D721Med (cell line): ENCODE data around the gene ASTN1.

Source experiments
- DNase-seq: peaks from one replicate; pipeline ENCODE4 v3.0.0; 2011; ENCODE audit warnings: low spot score; ENCODE audit not compliant: insufficient read length
- FAIRE-seq: peaks from 2 replicates; lab custom pipeline; 2011; peaks lifted over from hg19 to GRCh38; lab: Jason Lieb, UNC
- TF ChIP-seq, protein P1 (sequence below): IDR thresholded peaks from 2 replicates; pipeline ENCODE4 v1.5.1; 2012; ENCODE audit warnings: mild to moderate bottlenecking, control low read depth; ENCODE audit not compliant: insufficient read depth; ENCODE audit errors: missing control alignments

ASTN1 gene

DNA sequence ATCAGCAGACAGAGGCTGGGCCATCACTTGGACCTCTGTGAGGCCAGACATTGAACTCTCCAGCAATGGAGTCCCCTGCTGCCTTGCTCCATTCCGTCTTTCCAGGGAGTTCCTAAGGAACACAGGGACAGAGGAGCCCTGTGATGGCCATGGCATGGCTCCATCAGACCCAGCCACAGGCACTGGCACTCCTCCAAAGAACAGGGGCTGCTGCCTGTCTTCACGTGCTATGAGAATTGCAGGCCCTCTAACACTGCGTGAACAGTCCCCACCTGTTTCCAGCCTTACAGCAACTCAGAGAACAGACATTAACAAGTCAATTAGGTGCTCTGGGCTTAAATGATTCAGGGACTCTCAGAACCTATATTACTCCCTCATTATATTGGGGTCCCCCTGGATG is 140.8 kb downstream of the ASTN1 start:
- FAIRE-seq (no peak), DNase-seq (no peak)
- TF ChIP-seq, protein P1, sequence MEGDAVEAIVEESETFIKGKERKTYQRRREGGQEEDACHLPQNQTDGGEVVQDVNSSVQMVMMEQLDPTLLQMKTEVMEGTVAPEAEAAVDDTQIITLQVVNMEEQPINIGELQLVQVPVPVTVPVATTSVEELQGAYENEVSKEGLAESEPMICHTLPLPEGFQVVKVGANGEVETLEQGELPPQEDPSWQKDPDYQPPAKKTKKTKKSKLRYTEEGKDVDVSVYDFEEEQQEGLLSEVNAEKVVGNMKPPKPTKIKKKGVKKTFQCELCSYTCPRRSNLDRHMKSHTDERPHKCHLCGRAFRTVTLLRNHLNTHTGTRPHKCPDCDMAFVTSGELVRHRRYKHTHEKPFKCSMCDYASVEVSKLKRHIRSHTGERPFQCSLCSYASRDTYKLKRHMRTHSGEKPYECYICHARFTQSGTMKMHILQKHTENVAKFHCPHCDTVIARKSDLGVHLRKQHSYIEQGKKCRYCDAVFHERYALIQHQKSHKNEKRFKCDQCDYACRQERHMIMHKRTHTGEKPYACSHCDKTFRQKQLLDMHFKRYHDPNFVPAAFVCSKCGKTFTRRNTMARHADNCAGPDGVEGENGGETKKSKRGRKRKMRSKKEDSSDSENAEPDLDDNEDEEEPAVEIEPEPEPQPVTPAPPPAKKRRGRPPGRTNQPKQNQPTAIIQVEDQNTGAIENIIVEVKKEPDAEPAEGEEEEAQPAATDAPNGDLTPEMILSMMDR, result no peak

- FAIRE-seq, result no peak
- TF ChIP-seq, protein P1, result no peak
- DNase-seq, result no peak
Measured at GRCh38 chr1:177023249-177023648, 141.3 kb downstream of the ASTN1 start.

DNA sequence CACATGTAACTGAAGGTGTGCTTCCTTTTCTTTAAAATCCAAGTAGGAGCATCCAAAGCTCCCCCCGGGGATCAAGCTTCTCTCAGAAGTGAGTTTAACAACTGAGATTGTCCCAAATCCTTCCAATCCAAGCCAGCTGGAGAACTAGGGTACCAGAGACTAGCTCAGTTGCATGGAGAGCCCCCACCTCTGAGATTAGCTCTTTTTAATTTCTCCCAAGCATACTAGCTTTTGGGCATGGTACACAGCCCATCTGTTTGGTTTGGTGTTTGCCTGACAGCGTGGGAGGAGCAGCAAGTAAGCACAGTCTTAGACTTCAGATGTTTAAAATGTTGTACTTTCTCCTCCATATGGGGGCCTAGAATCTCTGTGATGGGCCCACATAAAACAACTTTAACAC is 142.8 kb downstream of the ASTN1 start:
- TF ChIP-seq, protein P1, result no peak
- no peak for FAIRE-seq
- no peak for DNase-seq

GRCh38 chr1:177020851-177021589 is 143.5 kb downstream of the ASTN1 start:
- DNase-seq, result no peak
- TF ChIP-seq, protein P1, result no peak
- FAIRE-seq, result no peak

DNA sequence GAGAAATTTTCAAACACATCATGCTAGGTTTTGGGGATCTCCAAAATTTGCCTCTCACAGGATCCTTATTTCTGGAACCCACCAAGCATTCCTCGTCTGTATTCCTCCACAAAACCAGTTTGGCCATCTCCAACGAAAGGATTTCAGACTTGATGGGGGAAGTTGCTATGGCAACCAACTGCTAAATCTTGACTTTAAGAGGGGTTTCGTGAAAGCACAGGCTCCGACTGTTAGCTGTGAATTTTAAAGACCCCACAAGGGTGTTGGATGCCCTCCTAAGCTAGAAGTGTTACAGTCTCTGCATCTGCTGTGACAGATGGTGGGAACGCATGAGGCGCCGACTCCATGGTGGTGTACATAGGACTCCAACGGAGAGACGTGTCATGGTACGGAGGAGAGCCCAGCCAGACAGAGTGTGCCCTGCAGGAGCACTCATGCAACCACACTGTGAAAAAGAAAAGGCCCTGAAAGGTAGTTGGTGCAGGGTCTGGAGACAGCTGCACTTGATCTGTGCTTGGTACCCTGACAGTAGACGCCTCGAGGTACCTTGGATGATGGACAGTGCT is 147.1 kb downstream of the ASTN1 start:
- FAIRE-seq (no peak), DNase-seq (no peak)
- TF ChIP-seq, protein P1, result no peak

- FAIRE-seq (no peak), DNase-seq (no peak)
- TF ChIP-seq, protein P1, result no peak
Measured at GRCh38 chr1:177014325-177014724, 150.2 kb downstream of the ASTN1 start.

DNA sequence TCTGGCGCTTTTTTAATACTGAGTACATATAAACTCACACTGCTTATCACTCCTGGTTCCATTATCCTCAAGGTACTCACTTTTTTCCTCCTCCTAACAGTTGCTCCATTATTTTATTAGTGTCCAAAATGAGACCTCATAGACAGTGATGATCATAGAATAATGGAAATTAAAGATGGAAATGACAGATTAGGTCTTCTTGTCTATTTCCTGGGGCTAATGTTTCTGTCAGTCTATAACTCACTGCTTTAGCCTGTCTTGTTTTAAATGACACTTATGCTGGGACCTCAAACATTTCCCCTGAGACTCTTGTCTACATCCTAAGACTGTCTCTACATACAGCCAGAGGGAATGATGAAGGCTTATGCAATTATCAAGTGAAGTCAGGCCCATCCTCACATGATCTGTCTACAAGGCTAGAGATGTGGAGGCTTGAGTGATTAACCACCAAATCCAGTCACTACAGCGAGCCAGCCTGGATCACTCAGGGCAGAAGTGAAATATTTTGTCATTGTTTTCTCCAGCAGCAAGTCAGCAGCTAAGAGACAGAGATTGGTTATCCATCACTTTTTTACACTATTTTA is 152.1 kb downstream of the ASTN1 start:
- no peak for DNase-seq
- TF ChIP-seq, protein P1, result no peak
- FAIRE-seq, result no peak
